Neural progenitor cell (in vitro differentiated cells): ENCODE measurements around the gene MAN2C1. TPM values are rescaled to one million over a fixed set of nuclear protein-coding genes. Genes with fewer than 3 reads are reported as not detected.
"Not testable (repeated sequence)": the region's sequence is repeated elsewhere in the genome, so short reads cannot be mapped to it uniquely, and the experiment has no call there.

Source experiments
- DNase-seq: peaks from one replicate; pipeline ENCODE4 v3.0.0-alpha.2; 2016; ENCODE audit warnings: low spot score
- H2AFZ ChIP-seq: fragments of 200-600 bp; sonication (generic); replicated peaks from 2 replicates; pipeline ENCODE4 v1.6.1; 2016; ENCODE audit warnings: antibody characterized with exemption
- H3F3A ChIP-seq: fragments of 200-600 bp; sonication (generic); 2 replicates; pipeline ENCODE4 v1.6.1; 2016; ENCODE audit warnings: antibody characterized with exemption, low read depth
- H3K27ac ChIP-seq: fragments of 200-600 bp; sonication (generic); 2 replicates; pipeline ENCODE4 v1.5.1; 2016; ENCODE audit warnings: mild to moderate bottlenecking
- H3K27me3 ChIP-seq: fragments of 200-600 bp; sonication (generic); 2 replicates; pipeline ENCODE4 v1.6.1; 2016; ENCODE audit warnings: mild to moderate bottlenecking, moderate library complexity
- H3K36me3 ChIP-seq: fragments of 200-600 bp; sonication (generic); 2 replicates; pipeline ENCODE4 v1.5.1; 2016
- H3K4me1 ChIP-seq: fragments of 200-600 bp; sonication (generic); 2 replicates; pipeline ENCODE4 v1.6.1; 2016; ENCODE audit warnings: mixed run types
- H3K4me2 ChIP-seq: fragments of 200-600 bp; sonication (generic); 2 replicates; pipeline ENCODE4 v1.6.1; 2016
- H3K4me3 ChIP-seq: fragments of 200-600 bp; sonication (generic); 2 replicates; pipeline ENCODE4 v1.5.1; 2016
- H3K79me2 ChIP-seq: fragments of 200-600 bp; sonication (generic); 2 replicates; pipeline ENCODE4 v1.6.1; 2016; ENCODE audit warnings: low read depth
- H3K9ac ChIP-seq: fragments of 200-600 bp; sonication (generic); 2 replicates; pipeline ENCODE4 v1.6.1; 2016
- H3K9me3 ChIP-seq: fragments of 200-600 bp; sonication (generic); 2 replicates; pipeline ENCODE4 v1.5.1; 2016; ENCODE audit warnings: low read depth
- H4K20me1 ChIP-seq: fragments of 200-600 bp; sonication (generic); 2 replicates; pipeline ENCODE4 v1.6.1; 2016; ENCODE audit warnings: low read depth
- H3K27ac Mint-ChIP-seq: 3 replicates; pipeline ENCODE4 v1.8.0; 2021; ENCODE audit warnings: mixed read lengths
- H3K27me3 Mint-ChIP-seq: 2 replicates; pipeline ENCODE4 v1.8.0; 2022; ENCODE audit warnings: low read depth, mild to moderate bottlenecking, inconsistent platforms, moderate library complexity, mixed read lengths; ENCODE audit not compliant: insufficient read depth
- H3K36me3 Mint-ChIP-seq: 3 replicates; pipeline ENCODE4 v1.8.0; 2021; ENCODE audit warnings: mixed read lengths
- H3K4me1 Mint-ChIP-seq: 3 replicates; pipeline ENCODE4 v1.8.0; 2021; ENCODE audit warnings: mixed read lengths
- H3K4me3 Mint-ChIP-seq: 3 replicates; pipeline ENCODE4 v1.8.0; 2021; ENCODE audit warnings: mild to moderate bottlenecking, moderate library complexity, mixed read lengths
- H3K9me3 Mint-ChIP-seq: 3 replicates; pipeline ENCODE4 v1.8.0; 2020; ENCODE audit warnings: mixed read lengths
- EZH2 ChIP-seq: fragments of 200-600 bp; sonication (generic); IDR thresholded peaks from 2 replicates; pipeline ENCODE4 v1.6.1; 2017; ENCODE audit warnings: antibody characterized with exemption, mild to moderate bottlenecking, moderate library complexity
- EZH2phosphoT487 ChIP-seq: fragments of 200-600 bp; sonication (generic); IDR thresholded peaks from 2 replicates; pipeline ENCODE4 v1.6.1; 2017; ENCODE audit warnings: antibody characterized with exemption
- total RNA-seq: library from RNA; depleted of rRNA; stranded (reverse); fragments of >200 nt; gene quantifications from 2 replicates; pipeline ENCODE4 v1.2.3, GENCODE V29; 2015; ENCODE audit warnings: low replicate concordance
- TF ChIP-seq, protein P1 (sequence below): fragments of 200-600 bp; sonication (generic); IDR thresholded peaks from 2 replicates; pipeline ENCODE4 v1.5.1; 2017; ENCODE audit warnings: antibody characterized with exemption, mild to moderate bottlenecking

The MAN2C1 gene
- total RNA-seq, 1 donor from 2014 or later = 76.8 TPM

GRCh38 chr15:75325922-75326321, 42.5 kb downstream of the MAN2C1 start:
- no peak for TF ChIP-seq EZH2phosphoT487
- no peak for TF ChIP-seq EZH2
- TF ChIP-seq, protein P1, sequence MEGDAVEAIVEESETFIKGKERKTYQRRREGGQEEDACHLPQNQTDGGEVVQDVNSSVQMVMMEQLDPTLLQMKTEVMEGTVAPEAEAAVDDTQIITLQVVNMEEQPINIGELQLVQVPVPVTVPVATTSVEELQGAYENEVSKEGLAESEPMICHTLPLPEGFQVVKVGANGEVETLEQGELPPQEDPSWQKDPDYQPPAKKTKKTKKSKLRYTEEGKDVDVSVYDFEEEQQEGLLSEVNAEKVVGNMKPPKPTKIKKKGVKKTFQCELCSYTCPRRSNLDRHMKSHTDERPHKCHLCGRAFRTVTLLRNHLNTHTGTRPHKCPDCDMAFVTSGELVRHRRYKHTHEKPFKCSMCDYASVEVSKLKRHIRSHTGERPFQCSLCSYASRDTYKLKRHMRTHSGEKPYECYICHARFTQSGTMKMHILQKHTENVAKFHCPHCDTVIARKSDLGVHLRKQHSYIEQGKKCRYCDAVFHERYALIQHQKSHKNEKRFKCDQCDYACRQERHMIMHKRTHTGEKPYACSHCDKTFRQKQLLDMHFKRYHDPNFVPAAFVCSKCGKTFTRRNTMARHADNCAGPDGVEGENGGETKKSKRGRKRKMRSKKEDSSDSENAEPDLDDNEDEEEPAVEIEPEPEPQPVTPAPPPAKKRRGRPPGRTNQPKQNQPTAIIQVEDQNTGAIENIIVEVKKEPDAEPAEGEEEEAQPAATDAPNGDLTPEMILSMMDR = no peak
- Histone ChIP-seq H3K36me3 (no peaks in the 10 kb centered on the region), H3K4me1 (no peaks in the 10 kb centered on the region), H3K9me3 (no peaks in the 10 kb centered on the region), H3K79me2 (no peaks in the 10 kb centered on the region), H3F3A (no peaks in the 10 kb centered on the region), H2AFZ (no peak overlapping the region), H3K4me3 (no peak overlapping the region), H4K20me1 (no peaks in the 10 kb centered on the region), H3K4me2 (no peak overlapping the region), H3K9ac (no peak overlapping the region), H3K27me3 (peaks cover 6% of the 10 kb centered on the region), H3K27ac (no peak overlapping the region)
- Mint-ChIP-seq H3K27me3 (peaks cover 6% of the 10 kb centered on the region), H3K9me3 (no peaks in the 10 kb centered on the region), H3K27ac (no peak overlapping the region), H3K4me1 (no peaks in the 10 kb centered on the region), H3K4me3 (no peak overlapping the region), H3K36me3 (no peaks in the 10 kb centered on the region)
- DNase-seq = no peak

DNA sequence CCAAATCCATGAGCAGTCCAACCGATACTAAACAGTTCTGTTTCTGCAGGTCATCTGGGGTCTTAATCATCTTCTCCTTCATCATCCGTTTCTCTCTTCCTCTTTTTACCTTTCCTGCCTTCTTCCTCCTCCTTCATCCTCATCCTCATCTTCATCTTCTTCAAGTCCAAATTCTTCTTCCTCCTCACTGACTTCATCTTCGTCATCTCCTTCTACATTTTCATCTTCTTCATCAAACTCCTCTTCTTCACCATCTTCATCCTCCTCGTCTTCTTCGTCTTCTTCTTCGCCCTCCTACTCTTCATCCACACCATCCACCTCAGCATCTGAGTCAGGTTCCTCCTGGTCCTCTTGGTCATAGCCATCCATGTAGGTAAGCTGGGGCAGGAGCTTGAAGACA, 46.7 kb downstream of the MAN2C1 start:
- Mint-ChIP-seq H3K4me3 (no peak overlapping the region), H3K27ac (no peak overlapping the region), H3K4me1 (no peaks in the 10 kb centered on the region), H3K9me3 (no peaks in the 10 kb centered on the region), H3K36me3 (no peaks in the 10 kb centered on the region), H3K27me3 (no peaks in the 10 kb centered on the region)
- no peak for DNase-seq
- TF ChIP-seq EZH2 = no peak
- H3K9me3 ChIP-seq = no peaks in the 10 kb centered on the region
- peaks cover 6% of the 10 kb centered on the region for H3K27me3 ChIP-seq
- H3K79me2 ChIP-seq = no peaks in the 10 kb centered on the region
- no peaks in the 10 kb centered on the region for H3K4me1 ChIP-seq
- no peak overlapping the region for H3K4me2 ChIP-seq
- no peaks in the 10 kb centered on the region for H3K36me3 ChIP-seq
- H4K20me1 ChIP-seq = no peaks in the 10 kb centered on the region
- no peak overlapping the region for H3K4me3 ChIP-seq
- no peaks in the 10 kb centered on the region for H3F3A ChIP-seq
- no peak overlapping the region for H2AFZ ChIP-seq
- H3K27ac ChIP-seq = no peak overlapping the region
- no peak overlapping the region for H3K9ac ChIP-seq

- H4K20me1 ChIP-seq, H3K4me1 ChIP-seq, H3K4me1 Mint-ChIP-seq, DNase-seq, H3K79me2 ChIP-seq, H3K36me3 ChIP-seq, H3K36me3 Mint-ChIP-seq, H2AFZ ChIP-seq, H3K9ac ChIP-seq, H3K27ac Mint-ChIP-seq, H3F3A ChIP-seq, H3K4me3 Mint-ChIP-seq, H3K4me3 ChIP-seq, H3K27me3 ChIP-seq, H3K27ac ChIP-seq, H3K9me3 ChIP-seq, H3K27me3 Mint-ChIP-seq, H3K4me2 ChIP-seq, H3K9me3 Mint-ChIP-seq: not testable (repeated sequence)
Observed at GRCh38 chr15:75319231-75319897, 49.0 kb downstream of the MAN2C1 start.

GRCh38 chr15:75314552-75315290, 53.7 kb downstream of the MAN2C1 start:
- H3K36me3 ChIP-seq = no peaks in the 10 kb centered on the region
- no peaks in the 10 kb centered on the region for H3K9me3 ChIP-seq

More at GRCh38 chr15:75314552-75315290, 53.7 kb downstream of the MAN2C1 start:
- Histone ChIP-seq H3K9ac (no peak overlapping the region), H3K4me3 (no peak overlapping the region), H2AFZ (no peak overlapping the region), H3F3A (no peaks in the 10 kb centered on the region), H3K4me2 (no peak overlapping the region), H3K4me1 (no peaks in the 10 kb centered on the region), H3K79me2 (no peaks in the 10 kb centered on the region), H3K27me3 (peaks cover 6% of the 10 kb centered on the region), H4K20me1 (no peaks in the 10 kb centered on the region), H3K27ac (no peak overlapping the region)
- H3K27me3 Mint-ChIP-seq = peaks cover 7% of the 10 kb centered on the region
- no peaks in the 10 kb centered on the region for H3K4me1 Mint-ChIP-seq
- H3K27ac Mint-ChIP-seq = no peak overlapping the region
- TF ChIP-seq EZH2phosphoT487 (no peak), EZH2 (no peak)
- TF ChIP-seq, protein P1 = no peak
- no peaks in the 10 kb centered on the region for H3K9me3 Mint-ChIP-seq
- no peaks in the 10 kb centered on the region for H3K36me3 Mint-ChIP-seq
- no peak overlapping the region for H3K4me3 Mint-ChIP-seq
- DNase-seq = no peak
